ENCODE data around the gene BCAS1.

Gene BCAS1

DNA sequence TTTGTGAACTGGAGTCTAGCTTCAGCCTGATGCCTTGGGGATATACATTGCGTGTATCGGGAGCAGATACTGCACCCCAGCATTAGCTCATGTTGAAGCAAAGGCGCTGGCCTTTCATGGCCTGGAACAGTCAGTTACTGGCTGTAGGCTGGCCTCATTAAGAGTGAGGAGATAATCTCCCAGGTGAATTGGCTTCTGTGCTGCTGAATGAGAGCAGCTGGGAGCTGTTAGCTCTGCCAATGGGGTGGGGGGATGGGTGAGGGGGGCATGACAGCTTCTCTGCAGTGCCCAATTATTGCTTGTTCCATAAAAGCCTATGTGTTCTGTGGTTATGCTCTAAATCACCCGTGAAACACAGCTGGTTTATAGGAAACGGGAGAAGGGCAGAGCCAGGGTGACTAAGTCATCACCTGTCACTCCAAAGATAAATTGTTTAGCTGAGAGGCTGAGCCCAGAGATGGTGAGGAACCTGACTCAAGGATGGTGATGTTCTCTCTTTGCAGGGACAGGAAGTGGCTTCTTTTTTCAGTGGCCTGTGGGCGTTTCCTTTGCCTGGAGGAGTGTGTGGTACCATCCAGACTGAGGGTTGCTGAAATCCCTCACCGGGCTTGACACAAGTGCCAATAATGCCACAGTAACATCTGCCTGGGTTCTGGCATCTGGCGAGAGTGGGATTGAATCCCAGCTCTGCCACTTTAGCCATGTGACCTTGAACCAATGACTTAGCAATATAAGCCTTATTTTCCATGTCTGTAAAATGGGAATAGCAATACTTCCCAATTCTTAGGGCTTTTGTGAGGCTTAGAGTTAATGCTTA is 170.8 kb downstream of the BCAS1 start:
- TF ChIP-seq, protein P1, sequence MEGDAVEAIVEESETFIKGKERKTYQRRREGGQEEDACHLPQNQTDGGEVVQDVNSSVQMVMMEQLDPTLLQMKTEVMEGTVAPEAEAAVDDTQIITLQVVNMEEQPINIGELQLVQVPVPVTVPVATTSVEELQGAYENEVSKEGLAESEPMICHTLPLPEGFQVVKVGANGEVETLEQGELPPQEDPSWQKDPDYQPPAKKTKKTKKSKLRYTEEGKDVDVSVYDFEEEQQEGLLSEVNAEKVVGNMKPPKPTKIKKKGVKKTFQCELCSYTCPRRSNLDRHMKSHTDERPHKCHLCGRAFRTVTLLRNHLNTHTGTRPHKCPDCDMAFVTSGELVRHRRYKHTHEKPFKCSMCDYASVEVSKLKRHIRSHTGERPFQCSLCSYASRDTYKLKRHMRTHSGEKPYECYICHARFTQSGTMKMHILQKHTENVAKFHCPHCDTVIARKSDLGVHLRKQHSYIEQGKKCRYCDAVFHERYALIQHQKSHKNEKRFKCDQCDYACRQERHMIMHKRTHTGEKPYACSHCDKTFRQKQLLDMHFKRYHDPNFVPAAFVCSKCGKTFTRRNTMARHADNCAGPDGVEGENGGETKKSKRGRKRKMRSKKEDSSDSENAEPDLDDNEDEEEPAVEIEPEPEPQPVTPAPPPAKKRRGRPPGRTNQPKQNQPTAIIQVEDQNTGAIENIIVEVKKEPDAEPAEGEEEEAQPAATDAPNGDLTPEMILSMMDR (conservative IDR thresholded peaks at IDR 0.05; ENCODE audit: low read depth, low read length) = no peak
- DNase-seq (ENCODE audit: low read depth) = no peak

GRCh38 chr20:53898556-53898931 is 171.8 kb downstream of the BCAS1 start:
- no peak for DNase-seq (ENCODE audit: low read depth)
- TF ChIP-seq, protein P1 (conservative IDR thresholded peaks at IDR 0.05; ENCODE audit: low read depth, low read length) = no peak
- H3K4me3 ChIP-seq (ENCODE audit: low read depth, low read length) = no peak overlapping the region

More for the DNA sequence above, 170.8 kb downstream of the BCAS1 start:
- no peak overlapping the region for H3K4me3 ChIP-seq (ENCODE audit: low read depth, low read length)

DNA sequence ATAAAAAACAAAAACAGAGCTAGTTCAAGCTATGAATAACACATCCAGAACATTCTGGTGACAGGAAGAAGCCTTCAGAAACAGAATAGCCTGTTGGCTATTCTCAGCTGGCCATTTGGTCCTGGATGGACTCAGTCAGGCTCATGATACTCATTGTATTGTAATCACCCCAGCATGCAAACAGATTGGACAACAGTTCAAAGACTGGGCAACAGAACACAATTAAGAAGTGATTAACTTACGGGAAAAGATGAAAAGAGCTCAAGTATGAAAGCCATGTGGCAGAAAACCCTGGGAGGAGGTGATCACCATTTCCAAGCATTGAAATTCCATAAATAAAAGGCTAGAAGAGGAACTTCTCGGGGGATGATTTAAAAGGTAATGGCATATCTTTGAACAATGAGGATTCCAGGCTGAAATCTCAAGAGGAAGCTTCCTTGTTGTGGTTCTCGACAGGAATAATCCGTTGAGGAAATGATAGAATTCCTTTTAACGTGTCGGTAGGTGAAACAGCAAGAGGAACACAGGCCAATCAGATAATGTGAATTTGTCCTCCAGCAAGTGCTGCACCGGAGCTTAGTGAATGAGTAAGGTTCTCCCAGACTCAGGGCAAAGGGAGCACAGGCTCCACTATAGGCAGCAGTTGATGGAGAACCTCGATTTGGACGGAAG is 172.4 kb downstream of the BCAS1 start:
- TF ChIP-seq, protein P1 (conservative IDR thresholded peaks at IDR 0.05; ENCODE audit: low read depth, low read length) = no peak
- H3K4me3 ChIP-seq (ENCODE audit: low read depth, low read length) = no peak overlapping the region
- no peak for DNase-seq (ENCODE audit: low read depth)

GRCh38 chr20:53896647-53897046 is 173.7 kb downstream of the BCAS1 start:
- TF ChIP-seq, protein P1 (conservative IDR thresholded peaks at IDR 0.05; ENCODE audit: low read depth, low read length) = no peak
- no peak overlapping the region for H3K4me3 ChIP-seq (ENCODE audit: low read depth, low read length)
- no peak for DNase-seq (ENCODE audit: low read depth)

DNA sequence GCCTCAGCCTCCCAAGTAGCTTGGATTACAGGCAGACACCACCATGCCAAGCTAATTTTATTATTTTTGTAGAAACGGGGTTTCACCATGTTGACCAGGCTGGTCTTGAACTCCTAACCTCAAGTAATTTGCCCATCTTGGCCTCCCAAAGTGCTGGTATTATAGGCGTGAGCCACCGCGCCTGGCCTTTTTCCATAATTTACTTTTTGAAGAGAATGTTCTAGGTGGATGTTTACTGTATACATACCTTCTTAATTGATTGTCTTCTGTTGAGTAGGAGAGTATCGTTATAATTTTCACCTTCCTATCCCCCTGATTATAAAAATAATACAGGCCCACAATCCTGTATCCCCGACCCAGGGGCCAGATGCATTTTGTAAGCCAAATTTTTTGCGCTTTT is 174.4 kb downstream of the BCAS1 start:
- DNase-seq (ENCODE audit: low read depth) = no peak
- no peak overlapping the region for H3K4me3 ChIP-seq (ENCODE audit: low read depth, low read length)
- TF ChIP-seq, protein P1 (conservative IDR thresholded peaks at IDR 0.05; ENCODE audit: low read depth, low read length) = no peak

DNA sequence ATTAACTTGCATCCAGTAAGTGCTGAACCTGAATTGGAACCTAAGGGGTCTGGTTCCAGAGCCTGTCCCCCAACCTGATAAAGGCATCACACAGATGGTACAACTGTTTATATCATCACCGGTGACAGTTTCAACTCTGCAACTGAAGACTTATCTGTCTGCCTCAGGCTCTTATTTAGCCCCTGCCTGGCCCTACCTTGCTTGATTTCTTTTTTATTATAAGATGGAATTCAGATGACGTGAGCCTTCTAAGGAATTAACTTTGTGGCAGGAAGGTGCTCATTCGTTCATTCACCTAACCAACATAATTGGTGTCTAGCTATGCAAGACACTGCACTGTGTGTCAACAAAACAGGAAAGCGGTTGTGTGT is 175.0 kb downstream of the BCAS1 start:
- DNase-seq (ENCODE audit: low read depth) = no peak
- TF ChIP-seq, protein P1 (conservative IDR thresholded peaks at IDR 0.05; ENCODE audit: low read depth, low read length) = no peak
- no peak overlapping the region for H3K4me3 ChIP-seq (ENCODE audit: low read depth, low read length)
